ENCODE data around the gene SPG11.
A peak's percentile ranks its signal among the peaks of the same experiment; 100 is the strongest.

Gene SPG11

DNA sequence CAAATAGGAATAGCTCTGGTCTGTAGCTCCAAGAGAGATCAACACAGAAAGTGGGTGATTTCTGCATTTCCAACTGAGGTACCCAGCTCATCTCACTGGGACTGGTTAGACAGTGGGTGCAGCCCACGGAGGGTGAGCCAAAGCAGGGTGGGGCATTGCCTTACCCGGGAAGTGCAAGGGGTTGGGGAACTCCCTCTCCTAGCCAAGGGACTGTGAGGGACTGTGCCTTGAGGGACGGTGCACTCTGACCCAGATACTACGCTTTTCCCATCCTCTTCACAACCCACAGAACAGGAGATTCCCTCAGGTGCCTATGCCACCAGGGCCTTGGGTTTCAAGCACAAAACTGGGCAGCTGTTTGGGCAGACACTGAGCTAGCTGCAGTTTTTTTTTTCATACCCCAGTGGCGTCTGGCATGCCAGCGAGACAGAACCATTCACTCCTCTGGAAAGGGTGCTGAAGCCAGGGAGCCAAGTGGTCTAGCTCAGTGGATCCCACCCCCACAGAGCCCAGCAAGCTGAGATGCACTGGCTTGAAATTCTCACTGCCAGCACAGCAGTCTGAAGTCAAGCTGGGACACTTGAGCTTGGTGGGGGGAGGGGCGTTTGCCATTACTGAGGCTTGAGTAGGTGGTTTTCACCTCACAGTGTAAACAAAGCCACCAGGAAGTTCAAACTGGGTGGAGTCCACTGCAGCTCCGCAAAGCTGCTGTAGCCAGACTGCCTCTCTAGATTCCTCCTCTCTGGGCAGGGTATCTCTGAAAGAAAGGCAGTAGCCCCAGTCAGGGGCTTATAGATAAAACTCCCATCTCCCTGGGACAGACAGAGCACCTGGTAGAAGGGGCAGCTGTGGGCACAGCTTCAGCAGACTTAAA lies 19.6 kb upstream of the SPG11 start:
- peak; percentile 60 to 74 for DNase-seq (ENCODE audit: low read depth in 2 of 2)

- no peak for DNase-seq (ENCODE audit: low read depth in 2 of 2)
Observed at GRCh38 chr15:44682211-44682610, 18.7 kb upstream of the SPG11 start.

DNA sequence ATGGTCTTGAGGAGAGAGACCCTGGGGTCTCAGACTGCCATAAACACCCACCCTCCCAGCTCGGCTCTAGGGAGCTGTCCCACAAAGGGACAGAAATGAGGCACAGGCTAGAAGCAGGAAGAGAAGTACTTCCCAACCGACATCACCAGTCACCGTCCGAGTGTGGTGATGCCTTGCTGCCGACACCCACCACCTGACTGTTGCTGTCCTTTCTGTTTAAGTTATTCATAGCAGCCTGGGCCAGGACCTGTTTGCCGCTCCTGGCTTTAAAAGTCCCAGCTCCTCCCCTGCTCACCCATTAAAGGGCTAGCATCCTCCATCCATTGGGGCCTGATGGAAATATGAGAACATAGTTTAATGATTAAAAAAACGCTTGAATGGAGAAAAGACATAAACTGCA lies 13.2 kb upstream of the SPG11 start:
- no peak for DNase-seq (ENCODE audit: low read depth in 2 of 2)

- DNase-seq (ENCODE audit: low read depth in 2 of 2): no peak
Observed at GRCh38 chr15:44675911-44676310, 12.4 kb upstream of the SPG11 start.

GRCh38 chr15:44673639-44674038 lies 10.2 kb upstream of the SPG11 start:
- no peak for DNase-seq (ENCODE audit: low read depth in 2 of 2)

- no peak for DNase-seq (ENCODE audit: low read depth in 2 of 2)
Observed at GRCh38 chr15:44670087-44670950, 6.9 kb upstream of the SPG11 start.

- no peak for DNase-seq (ENCODE audit: low read depth in 2 of 2)
Observed at GRCh38 chr15:44668921-44669320, 5.5 kb upstream of the SPG11 start.

DNA sequence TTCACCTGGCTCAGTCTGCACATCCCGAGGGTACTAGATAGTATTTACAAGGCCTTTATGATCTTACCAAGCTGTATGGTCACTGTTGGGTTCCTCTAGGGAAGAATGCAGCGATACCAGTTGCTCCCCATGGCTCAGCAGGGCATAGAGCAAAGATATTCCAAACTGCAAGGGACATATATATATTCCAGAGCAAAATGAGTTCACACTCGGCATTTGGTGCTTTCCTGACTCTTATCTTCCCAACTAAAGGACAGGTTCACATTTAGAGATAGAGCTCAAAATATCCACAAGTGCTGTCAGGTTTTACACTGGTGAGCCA lies 3.5 kb upstream of the SPG11 start:
- DNase-seq (ENCODE audit: low read depth in 2 of 2): no peak

DNA sequence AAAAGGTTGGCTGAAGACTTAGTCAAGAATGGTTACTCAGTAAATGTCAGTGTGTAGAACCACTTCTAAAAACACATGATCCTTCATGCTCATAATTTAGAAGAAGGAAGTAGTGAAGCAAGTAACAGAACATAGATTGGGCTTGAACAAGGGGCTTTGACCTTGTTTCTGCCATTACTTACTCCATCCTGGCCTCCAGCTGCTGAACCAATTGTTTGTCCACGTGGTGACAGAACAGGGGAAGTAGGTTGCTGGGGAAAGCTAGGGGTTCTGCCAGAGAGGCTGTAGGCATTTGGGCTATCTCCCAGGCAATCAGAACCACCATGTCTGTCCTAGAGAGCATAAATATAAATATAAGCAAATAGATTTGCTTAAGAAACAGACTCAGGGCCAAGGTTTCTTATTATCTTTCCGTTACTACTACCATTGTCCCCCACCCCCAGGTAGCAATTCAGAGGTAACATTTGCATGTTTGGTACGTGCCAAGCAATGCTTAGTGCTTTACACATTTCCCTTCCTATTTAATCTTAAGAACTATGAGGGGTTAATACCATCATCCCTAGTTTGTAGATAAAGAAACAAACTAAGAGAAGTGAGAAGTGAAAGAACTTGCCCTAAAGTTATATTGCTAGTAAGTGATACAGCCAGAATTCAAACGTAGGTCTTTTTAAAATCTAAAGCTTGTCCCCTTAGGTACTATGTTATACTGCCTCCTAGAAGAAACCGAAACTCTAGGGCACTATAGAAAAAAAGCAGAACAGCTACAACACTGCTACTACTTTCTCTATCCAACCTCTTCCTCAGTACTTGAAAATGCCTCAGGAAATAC lies 3.0 kb upstream of the SPG11 start:
- no peak for DNase-seq (ENCODE audit: low read depth in 2 of 2)

DNA sequence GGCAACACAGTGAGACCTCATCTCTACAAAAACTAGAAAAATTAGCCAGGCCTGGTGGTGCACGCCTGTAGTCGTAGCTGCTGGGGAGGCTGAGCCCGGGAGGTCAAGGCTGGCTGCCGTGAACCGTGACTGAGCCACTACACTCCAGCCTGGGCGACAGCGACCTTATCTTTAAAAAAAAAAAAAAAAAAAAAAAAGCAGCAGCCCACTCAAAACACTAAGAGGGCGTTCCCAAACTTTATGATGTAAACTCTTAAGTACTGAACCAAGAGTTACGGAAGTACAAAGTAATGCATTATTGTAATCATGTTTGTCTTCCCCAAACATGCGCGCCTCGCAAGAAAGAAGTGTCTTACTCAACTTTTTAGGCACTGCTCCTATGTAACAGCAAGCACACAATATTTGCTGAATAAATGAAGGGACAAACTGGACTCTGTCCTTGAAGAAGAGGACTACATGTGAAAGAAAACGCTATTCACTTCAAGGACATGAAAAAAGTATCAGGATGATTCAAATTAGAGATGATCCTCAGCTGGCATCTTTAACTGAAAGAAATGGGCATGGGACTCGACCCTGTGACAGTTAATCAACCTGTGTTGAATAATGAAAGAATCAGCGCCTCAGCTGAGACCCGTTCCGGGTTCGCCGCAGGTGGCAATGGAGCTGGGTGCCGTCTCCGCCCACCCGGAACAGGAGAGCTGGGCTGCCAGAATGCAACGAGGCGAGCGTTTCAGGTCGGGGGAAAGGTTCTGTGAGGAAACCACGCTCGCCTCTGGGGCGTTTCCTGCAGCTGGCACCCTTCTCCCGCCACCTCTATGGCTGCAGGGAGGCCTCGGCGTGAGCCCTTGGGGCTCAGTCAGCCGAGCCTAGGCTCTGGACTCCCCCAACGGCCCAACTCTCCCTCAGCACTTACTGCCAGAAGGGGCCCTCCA lies 718 bp downstream of the SPG11 start:
- DNase-seq (ENCODE audit: low read depth in 2 of 2): peak; percentile 74 to 80

DNA sequence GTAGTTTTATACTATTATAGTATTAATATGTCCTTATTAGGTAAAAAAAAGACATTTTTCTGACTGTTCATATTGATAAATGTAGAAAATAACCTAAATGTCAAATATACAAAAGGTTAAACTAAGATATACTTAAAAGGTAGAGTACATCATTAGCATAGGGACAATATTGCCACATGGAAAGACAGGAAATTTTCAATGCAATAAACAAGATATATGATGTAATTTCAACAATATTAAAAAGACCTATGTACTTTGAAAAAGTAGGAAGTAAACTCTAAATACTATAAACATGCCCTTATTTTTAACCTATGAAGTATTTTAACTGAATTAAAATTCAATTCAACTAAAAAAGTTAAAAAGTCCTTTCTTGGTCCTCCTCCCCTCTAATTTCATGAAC lies 1.9 kb downstream of the SPG11 start:
- no peak for DNase-seq (ENCODE audit: low read depth in 2 of 2)

DNA sequence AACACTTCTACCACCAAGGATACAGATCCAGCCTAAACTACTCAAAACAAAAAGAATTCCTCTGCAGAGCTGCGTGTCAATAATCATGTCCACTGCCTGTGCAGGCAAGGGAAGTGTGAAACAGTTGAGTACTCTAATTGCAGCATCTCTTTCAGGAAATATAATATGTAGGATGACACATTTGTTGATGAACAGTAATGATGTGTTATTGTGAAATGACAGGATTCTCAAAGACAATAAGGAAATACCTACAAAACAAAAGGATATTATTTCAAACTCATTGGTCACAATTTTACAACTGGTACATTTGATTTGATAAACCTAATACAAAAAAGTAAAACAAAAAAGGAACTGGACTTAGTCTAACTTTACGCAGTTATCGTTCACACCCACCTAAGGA lies 4.4 kb downstream of the SPG11 start:
- no peak for DNase-seq (ENCODE audit: low read depth in 2 of 2)

- DNase-seq (ENCODE audit: low read depth in 2 of 2): no peak
Observed at GRCh38 chr15:44657378-44657777, 6.1 kb downstream of the SPG11 start.

- no peak for DNase-seq (ENCODE audit: low read depth in 2 of 2)
Observed at GRCh38 chr15:44656913-44657312, 6.5 kb downstream of the SPG11 start.

GRCh38 chr15:44656298-44656697 lies 7.2 kb downstream of the SPG11 start:
- DNase-seq (ENCODE audit: low read depth in 2 of 2): no peak

GRCh38 chr15:44654858-44655257 lies 8.6 kb downstream of the SPG11 start:
- DNase-seq (ENCODE audit: low read depth in 2 of 2): no peak

GRCh38 chr15:44647637-44648036 lies 15.8 kb downstream of the SPG11 start:
- no peak for DNase-seq (ENCODE audit: low read depth in 2 of 2)

- no peak for DNase-seq (ENCODE audit: low read depth in 2 of 2)
Observed at GRCh38 chr15:44647036-44647435, 16.4 kb downstream of the SPG11 start.

DNA sequence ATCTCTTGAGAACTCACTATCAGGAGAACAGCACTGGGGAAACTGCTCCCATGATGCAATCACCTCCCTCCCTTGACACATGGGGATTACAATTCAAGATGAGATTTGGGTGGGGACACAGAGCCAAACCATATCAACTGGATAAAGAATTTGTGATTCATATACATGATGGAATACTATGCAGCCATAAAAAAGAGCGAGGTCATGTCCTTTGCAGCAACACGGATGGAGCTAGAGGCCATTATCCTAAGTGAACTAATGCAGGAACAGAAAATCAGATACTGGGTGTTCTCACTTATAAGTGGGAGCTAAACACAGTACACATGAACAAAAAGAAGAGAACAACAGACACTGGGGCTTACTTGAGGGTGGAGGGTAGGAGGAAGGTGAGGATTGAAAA lies 17.0 kb downstream of the SPG11 start:
- no peak for DNase-seq (ENCODE audit: low read depth in 2 of 2)

DNA sequence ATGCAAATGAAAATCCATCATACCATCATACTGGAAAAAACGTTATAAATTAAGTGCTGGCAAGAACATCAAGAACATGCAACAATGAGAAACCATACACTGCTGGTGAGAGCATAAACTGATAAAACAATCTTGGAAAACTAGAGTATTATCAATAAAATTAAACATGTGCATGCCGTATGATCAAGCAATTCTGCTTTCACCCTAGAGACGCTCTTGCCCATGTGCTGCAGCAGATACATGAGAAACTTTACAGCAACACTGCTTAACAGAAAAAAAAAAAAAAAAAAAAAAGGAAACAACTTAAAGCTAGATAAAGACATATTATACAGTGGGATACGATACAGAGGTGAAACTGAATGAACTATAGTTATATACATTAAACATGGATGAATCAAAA lies 21.8 kb downstream of the SPG11 start:
- DNase-seq (ENCODE audit: low read depth in 2 of 2): no peak

- DNase-seq (ENCODE audit: low read depth in 2 of 2): no peak
Observed at GRCh38 chr15:44636976-44637375, 26.5 kb downstream of the SPG11 start.
